ENCODE measurements around the gene B3GAT3. TPM values are rescaled to one million over a fixed set of nuclear protein-coding genes. Genes with fewer than 3 reads are reported as not detected.
"Not testable (repeated sequence)": the region's sequence is repeated elsewhere in the genome, so short reads cannot be mapped to it uniquely, and the experiment has no call there.

The B3GAT3 gene
- total and polyA plus RNA-seq, 5 experiments from 2014 or later, result 35.6 to 83.8 (median 51.3) TPM

GRCh38 chr11:62644220-62644619, 22.4 kb upstream of the B3GAT3 start:
- H3K4me3 Mint-ChIP-seq, result peak overlapping the region in 9 of 10 donors; percentile 21 to 95 (median 45)
- H3K36me3 Mint-ChIP-seq, result peaks cover 0 to 32% (median 0%) of the 10 kb centered on the region in 3 donors
- H3K27me3 Mint-ChIP-seq, result no peaks in the 10 kb centered on the region
- ATAC-seq, result no peak
- no peak for DNase-seq
- POLR2A ChIA-PET, result interaction anchor here (0.7 to 19.9 kb wide), 11 partner anchors 9 to 237 kb away, joined by 3 to 541 read pairs (median 8); partner anchors contain the start of genes B3GAT3, C11orf98, CSKMT and EEF1G
- no peaks in the 10 kb centered on the region for H3K9me3 Mint-ChIP-seq
- H3K4me1 Mint-ChIP-seq, result peaks cover 17 to 54% (median 45%) of the 10 kb centered on the region in 4 donors
- H3K27ac Mint-ChIP-seq, result peak overlapping the region in 9 of 10 donors; percentile 9 to 90 (median 69)

GRCh38 chr11:62632492-62632891, 10.7 kb upstream of the B3GAT3 start:
- DNase-seq (no peak), ATAC-seq (no peak)
- Mint-ChIP-seq H3K27me3 (no peaks in the 10 kb centered on the region), H3K36me3 (peaks cover 0 to 92% (median 43%) of the 10 kb centered on the region in 3 donors), H3K9me3 (no peaks in the 10 kb centered on the region), H3K4me1 (peaks cover 10 to 48% (median 20%) of the 10 kb centered on the region in 4 donors), H3K4me3 (no peak overlapping the region), H3K27ac (peak overlapping the region in 8 of 10 donors; percentile 17 to 92 (median 71))
- POLR2A ChIA-PET, result interaction anchor here (1.4 to 1.6 kb wide), 2 partner anchors 10 to 13 kb away, joined by 3 to 13 read pairs; partner anchors contain the start of gene B3GAT3

DNA sequence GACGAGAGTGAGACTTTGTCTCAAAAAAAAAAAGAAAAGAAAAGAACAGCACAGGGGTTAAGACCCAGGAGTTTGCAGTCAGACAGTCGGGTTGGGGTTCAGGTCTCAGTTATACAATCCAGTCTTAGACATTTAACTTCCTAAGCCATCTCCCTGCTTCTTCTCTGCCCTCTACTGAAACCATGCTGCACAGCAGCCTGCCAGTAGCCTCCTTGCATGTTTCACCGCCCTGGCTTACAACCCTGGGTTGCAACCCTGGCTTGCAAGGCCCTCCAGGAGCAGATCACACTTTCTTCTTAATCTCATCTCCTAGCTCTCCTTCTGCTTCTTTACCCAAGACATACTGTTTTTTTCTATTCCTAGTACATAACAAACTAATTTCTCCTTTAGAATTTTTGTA, 5.9 kb upstream of the B3GAT3 start:
- H3K4me3 Mint-ChIP-seq, result no peak overlapping the region
- ATAC-seq (peak; percentile 34 to 48), DNase-seq (no peak)
- POLR2A ChIA-PET, result interaction anchor here (0.7 to 3.2 kb wide), 5 partner anchors 10 to 72 kb away, joined by 5 to 21 read pairs (median 9); partner anchors contain the start of genes C11orf98, CSKMT, GANAB and TUT1
- H3K27me3 Mint-ChIP-seq, result no peaks in the 10 kb centered on the region
- peaks cover 0 to 15% (median 6%) of the 10 kb centered on the region in 4 donors for H3K4me1 Mint-ChIP-seq
- peaks cover 6 to 80% (median 33%) of the 10 kb centered on the region in 3 donors for H3K36me3 Mint-ChIP-seq
- H3K27ac Mint-ChIP-seq, result peak overlapping the region in 8 of 10 donors; percentile 24 to 85 (median 54)
- no peaks in the 10 kb centered on the region for H3K9me3 Mint-ChIP-seq

DNA sequence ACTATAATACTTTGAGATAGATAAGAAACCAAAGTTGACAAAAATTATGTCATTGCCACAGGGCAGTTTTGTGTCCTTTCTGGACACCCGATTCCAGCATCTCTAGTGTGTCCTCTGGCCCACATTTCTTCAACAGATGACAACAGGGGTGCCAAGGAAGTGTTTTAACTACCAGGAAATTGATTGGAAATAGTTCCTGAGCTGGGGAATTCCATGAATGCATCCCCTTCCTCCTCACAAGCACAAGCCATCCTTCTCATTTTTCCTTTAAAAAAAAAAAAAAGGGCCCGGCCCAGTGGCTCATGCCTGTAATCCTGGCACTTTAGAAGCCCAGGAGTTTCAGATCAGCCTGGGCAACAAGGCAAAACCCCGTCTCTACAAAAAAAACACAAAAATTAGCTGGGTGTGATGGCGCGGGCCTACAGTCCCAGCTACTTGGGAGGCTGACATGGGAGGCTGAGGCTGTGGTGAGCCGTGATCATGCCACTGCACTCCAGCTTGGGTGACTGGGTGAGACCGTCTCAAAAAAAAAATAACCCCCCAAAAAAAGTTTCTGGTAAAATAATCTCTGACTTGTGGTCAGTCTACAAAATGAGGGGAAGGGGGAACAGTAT, 797 bp upstream of the B3GAT3 start:
- Mint-ChIP-seq H3K4me1 (peaks cover 13 to 36% (median 31%) of the 10 kb centered on the region in 4 donors), H3K27me3 (peaks cover 0 to 2% (median 0%) of the 10 kb centered on the region in 5 donors), H3K4me3 (peak overlapping the region; percentile 84 to 97 (median 90)), H3K9me3 (no peaks in the 10 kb centered on the region), H3K27ac (peak overlapping the region; percentile 91 to 99 (median 96)), H3K36me3 (peaks cover 6 to 38% (median 9%) of the 10 kb centered on the region in 3 donors)
- ATAC-seq (no peak), DNase-seq (no peak)
- POLR2A ChIA-PET, result interaction anchor here (0.7 to 5.7 kb wide), 24 partner anchors 10 to 259 kb away, joined by 3 to 81 read pairs (median 12); partner anchors contain the start of genes C11orf98, CSKMT, EEF1G and EML3

DNA sequence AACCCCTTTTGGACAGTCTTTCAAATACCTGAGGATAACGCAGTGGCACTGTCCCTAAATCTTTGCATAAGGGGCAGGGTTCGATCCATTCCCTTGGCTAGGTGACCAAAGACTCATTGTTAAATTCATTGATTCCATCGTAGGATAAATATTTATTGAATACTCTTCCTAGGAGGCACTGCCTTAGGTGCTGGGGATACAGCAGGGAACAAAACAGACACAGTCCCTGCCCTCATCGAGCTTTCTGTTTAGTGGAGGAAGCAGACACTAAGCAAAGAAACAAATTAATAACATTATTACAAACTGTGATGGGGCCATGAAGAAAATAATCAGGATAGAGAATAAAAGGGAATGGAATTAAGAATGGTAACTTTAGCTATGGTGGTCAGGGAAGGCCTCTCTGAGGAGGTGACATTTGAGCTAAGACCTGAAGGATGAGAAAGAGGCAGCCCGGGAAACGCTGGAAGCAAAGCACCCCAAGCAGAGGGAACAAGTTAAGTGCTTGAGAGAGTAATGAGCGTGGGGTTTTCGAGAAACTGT, 689 bp downstream of the B3GAT3 start:
- POLR2A ChIA-PET, result interaction anchor here (1.1 to 5.7 kb wide), 20 partner anchors 9 to 261 kb away, joined by 4 to 81 read pairs (median 13); partner anchors contain the start of genes C11orf98, CSKMT, EEF1G and EML3
- peaks cover 0 to 2% (median 0%) of the 10 kb centered on the region in 5 donors for H3K27me3 Mint-ChIP-seq
- peaks cover 2 to 34% (median 3%) of the 10 kb centered on the region in 3 donors for H3K36me3 Mint-ChIP-seq
- no peak for ATAC-seq
- peak overlapping the region; percentile 92 to 99 (median 98) for H3K27ac Mint-ChIP-seq
- peaks cover 15 to 36% (median 34%) of the 10 kb centered on the region in 4 donors for H3K4me1 Mint-ChIP-seq
- peak overlapping the region; percentile 86 to 97 (median 94) for H3K4me3 Mint-ChIP-seq
- H3K9me3 Mint-ChIP-seq, result no peaks in the 10 kb centered on the region
- no peak for DNase-seq

GRCh38 chr11:62616957-62617356, 4.8 kb downstream of the B3GAT3 start:
- H3K27ac Mint-ChIP-seq, result peak overlapping the region in 1 of 10 donors; percentile 17
- not testable (repeated sequence) for H3K9me3 Mint-ChIP-seq, DNase-seq, H3K27me3 Mint-ChIP-seq, ATAC-seq, H3K4me3 Mint-ChIP-seq
- POLR2A ChIA-PET, result interaction anchor here (1.1 to 2.7 kb wide), 5 partner anchors 12 to 110 kb away, joined by 3 to 13 read pairs (median 3); partner anchors contain the start of genes C11orf98, CSKMT, HNRNPUL2 and MTA2
- peaks cover 0 to 27% (median 0%) of the 10 kb centered on the region in 3 donors for H3K36me3 Mint-ChIP-seq
- peaks cover 22 to 47% (median 41%) of the 10 kb centered on the region in 4 donors for H3K4me1 Mint-ChIP-seq

GRCh38 chr11:62615521-62615920, 6.3 kb downstream of the B3GAT3 start:
- POLR2A ChIA-PET, result interaction anchor here (0.9 to 2.7 kb wide), 4 partner anchors 22 to 171 kb away, joined by 3 to 13 read pairs (median 4); partner anchors contain the start of genes C11orf98, CSKMT, INTS5 and TMEM179B

GRCh38 chr11:62614275-62614674, 7.5 kb downstream of the B3GAT3 start:
- Mint-ChIP-seq H3K4me3 (peak overlapping the region in 6 of 10 donors; percentile 58 to 77 (median 66)), H3K4me1 (peaks cover 23 to 49% (median 48%) of the 10 kb centered on the region in 4 donors)
- no peak for ATAC-seq

More at GRCh38 chr11:62615521-62615920, 6.3 kb downstream of the B3GAT3 start:
- H3K9me3 Mint-ChIP-seq, result no peaks in the 10 kb centered on the region
- no peak overlapping the region for H3K4me3 Mint-ChIP-seq
- H3K36me3 Mint-ChIP-seq, result peaks cover 0 to 27% (median 0%) of the 10 kb centered on the region in 3 donors
- no peak for ATAC-seq
- H3K27ac Mint-ChIP-seq, result peak overlapping the region in 2 of 10 donors; percentile 21 to 36
- DNase-seq, result no peak
- H3K27me3 Mint-ChIP-seq, result no peaks in the 10 kb centered on the region
- H3K4me1 Mint-ChIP-seq, result peaks cover 20 to 49% (median 45%) of the 10 kb centered on the region in 4 donors

GRCh38 chr11:62613291-62613778, 8.5 kb downstream of the B3GAT3 start:
- H3K27ac Mint-ChIP-seq, result peak overlapping the region; percentile 53 to 95 (median 90)
- peak overlapping the region in 9 of 10 donors; percentile 48 to 86 (median 60) for H3K4me3 Mint-ChIP-seq
- no peaks in the 10 kb centered on the region for H3K9me3 Mint-ChIP-seq
- ATAC-seq, result no peak
- peaks cover 28 to 52% (median 50%) of the 10 kb centered on the region in 4 donors for H3K4me1 Mint-ChIP-seq
- H3K27me3 Mint-ChIP-seq, result no peaks in the 10 kb centered on the region
- DNase-seq, result peak in 1 of 10 donors; percentile 21
- peaks cover 0 to 27% (median 2%) of the 10 kb centered on the region in 3 donors for H3K36me3 Mint-ChIP-seq
- POLR2A ChIA-PET, result interaction anchor here (0.5 to 8.0 kb wide), 18 partner anchors 9 to 227 kb away, joined by 3 to 96 read pairs (median 10); partner anchors contain the start of genes B3GAT3, BSCL2, C11orf98 and CSKMT

More at GRCh38 chr11:62614275-62614674, 7.5 kb downstream of the B3GAT3 start:
- no peak for DNase-seq
- POLR2A ChIA-PET, result interaction anchor here (0.6 to 8.0 kb wide), 12 partner anchors 13 to 226 kb away, joined by 3 to 96 read pairs (median 10); partner anchors contain the start of genes BSCL2, C11orf98, CSKMT and EEF1G
- no peaks in the 10 kb centered on the region for H3K27me3 Mint-ChIP-seq
- H3K9me3 Mint-ChIP-seq, result no peaks in the 10 kb centered on the region
- H3K36me3 Mint-ChIP-seq, result peaks cover 0 to 32% (median 0%) of the 10 kb centered on the region in 3 donors
- peak overlapping the region in 9 of 10 donors; percentile 53 to 95 (median 87) for H3K27ac Mint-ChIP-seq

DNA sequence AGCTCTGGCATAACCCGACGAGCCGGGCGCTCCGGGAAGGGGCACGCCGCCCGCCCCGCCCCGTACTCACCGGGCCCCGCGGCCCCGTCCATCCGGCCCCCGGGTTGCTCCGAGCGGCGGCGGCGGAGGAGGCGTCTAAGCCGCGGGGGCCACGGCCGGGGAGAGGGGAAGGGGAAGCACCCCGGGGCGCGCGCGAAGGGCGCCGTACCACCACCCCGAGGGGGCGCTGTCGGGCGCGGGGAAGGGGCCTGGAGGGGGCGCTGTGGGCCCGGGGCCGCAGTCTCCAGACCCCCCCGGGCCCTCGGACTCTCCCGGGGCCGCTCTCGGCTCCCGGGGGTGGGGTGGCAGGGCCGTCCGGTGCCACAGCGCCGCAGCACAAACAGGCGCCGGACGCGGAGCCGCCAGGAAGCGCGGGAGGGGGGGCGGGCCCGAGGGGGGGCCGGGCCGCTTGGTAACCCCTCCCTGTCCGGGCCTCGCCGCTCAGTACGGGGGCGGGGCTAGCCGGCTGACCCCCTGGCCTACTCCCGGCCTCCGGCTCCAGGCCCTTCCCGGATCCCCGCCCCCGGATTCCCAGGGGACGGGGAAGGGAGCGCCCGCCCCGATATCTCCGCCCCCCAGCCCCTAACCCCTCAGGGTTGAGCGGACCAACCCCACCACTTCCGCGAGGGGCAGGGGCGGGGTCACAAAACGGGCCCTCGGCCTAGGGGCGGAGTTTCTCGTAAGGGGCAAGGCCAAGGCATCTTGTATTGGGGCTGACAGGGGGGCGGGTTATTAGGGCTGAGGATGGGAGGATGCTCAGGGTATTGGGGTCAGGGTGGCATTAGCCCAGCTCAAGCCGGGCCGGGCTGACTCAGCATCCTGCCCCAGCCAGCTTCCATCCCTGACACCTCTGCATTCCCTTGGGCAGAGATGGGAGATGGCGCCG, 9.2 kb downstream of the B3GAT3 start, which contains the start of the genes EML3 and ROM1:
Gene EML3 (minus strand): TSS at position 410 of the 925 bp plus-strand sequence. CDS start 318 bp downstream, at position 92.
Gene ROM1 (plus strand): TSS at position 892 of the 925 bp plus-strand sequence. CDS start 25 bp downstream, at position 917.
- ATAC-seq (peak; percentile 74 to 78), DNase-seq (peak; percentile 79 to 94 (median 88))
- POLR2A ChIA-PET, result interaction anchor here (0.6 to 8.0 kb wide), 23 partner anchors 9 to 269 kb away, joined by 3 to 96 read pairs (median 7); partner anchors contain the start of genes B3GAT3, BSCL2, C11orf98 and CSKMT
- Mint-ChIP-seq H3K9me3 (no peaks in the 10 kb centered on the region), H3K36me3 (peaks cover 0 to 31% (median 7%) of the 10 kb centered on the region in 3 donors), H3K27ac (peak within 1 kb of the TSS; percentile 96 to 99 (median 98)), H3K4me1 (peaks cover 32 to 59% (median 57%) of the 10 kb centered on the region in 4 donors), H3K27me3 (no peaks in the 10 kb centered on the region), H3K4me3 (peak within 1 kb of the TSS; percentile 91 to 98 (median 94))

Measured in naive thymus-derived CD8-positive, alpha-beta T cell (primary cell).